ENCODE data around the gene RHOB. TPM values are rescaled to one million over a fixed set of nuclear protein-coding genes. Genes with fewer than 3 reads are reported as not detected.

RHOB gene
- total and polyA plus RNA-seq, 2 of the 13 experiments (the other 11 are each of a cell fraction or from before 2014, with no cell fraction given): 192 to 268 TPM

GRCh38 chr2:20449501-20450200, 2.8 kb downstream of the RHOB start (continued):
- TF ChIP-seq, protein P1, sequence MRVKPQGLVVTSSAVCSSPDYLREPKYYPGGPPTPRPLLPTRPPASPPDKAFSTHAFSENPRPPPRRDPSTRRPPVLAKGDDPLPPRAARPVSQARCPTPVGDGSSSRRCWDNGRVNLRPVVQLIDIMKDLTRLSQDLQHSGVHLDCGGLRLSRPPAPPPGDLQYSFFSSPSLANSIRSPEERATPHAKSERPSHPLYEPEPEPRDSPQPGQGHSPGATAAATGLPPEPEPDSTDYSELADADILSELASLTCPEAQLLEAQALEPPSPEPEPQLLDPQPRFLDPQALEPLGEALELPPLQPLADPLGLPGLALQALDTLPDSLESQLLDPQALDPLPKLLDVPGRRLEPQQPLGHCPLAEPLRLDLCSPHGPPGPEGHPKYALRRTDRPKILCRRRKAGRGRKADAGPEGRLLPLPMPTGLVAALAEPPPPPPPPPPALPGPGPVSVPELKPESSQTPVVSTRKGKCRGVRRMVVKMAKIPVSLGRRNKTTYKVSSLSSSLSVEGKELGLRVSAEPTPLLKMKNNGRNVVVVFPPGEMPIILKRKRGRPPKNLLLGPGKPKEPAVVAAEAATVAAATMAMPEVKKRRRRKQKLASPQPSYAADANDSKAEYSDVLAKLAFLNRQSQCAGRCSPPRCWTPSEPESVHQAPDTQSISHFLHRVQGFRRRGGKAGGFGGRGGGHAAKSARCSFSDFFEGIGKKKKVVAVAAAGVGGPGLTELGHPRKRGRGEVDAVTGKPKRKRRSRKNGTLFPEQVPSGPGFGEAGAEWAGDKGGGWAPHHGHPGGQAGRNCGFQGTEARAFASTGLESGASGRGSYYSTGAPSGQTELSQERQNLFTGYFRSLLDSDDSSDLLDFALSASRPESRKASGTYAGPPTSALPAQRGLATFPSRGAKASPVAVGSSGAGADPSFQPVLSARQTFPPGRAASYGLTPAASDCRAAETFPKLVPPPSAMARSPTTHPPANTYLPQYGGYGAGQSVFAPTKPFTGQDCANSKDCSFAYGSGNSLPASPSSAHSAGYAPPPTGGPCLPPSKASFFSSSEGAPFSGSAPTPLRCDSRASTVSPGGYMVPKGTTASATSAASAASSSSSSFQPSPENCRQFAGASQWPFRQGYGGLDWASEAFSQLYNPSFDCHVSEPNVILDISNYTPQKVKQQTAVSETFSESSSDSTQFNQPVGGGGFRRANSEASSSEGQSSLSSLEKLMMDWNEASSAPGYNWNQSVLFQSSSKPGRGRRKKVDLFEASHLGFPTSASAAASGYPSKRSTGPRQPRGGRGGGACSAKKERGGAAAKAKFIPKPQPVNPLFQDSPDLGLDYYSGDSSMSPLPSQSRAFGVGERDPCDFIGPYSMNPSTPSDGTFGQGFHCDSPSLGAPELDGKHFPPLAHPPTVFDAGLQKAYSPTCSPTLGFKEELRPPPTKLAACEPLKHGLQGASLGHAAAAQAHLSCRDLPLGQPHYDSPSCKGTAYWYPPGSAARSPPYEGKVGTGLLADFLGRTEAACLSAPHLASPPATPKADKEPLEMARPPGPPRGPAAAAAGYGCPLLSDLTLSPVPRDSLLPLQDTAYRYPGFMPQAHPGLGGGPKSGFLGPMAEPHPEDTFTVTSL (CRISPR knock-in tag; IDR thresholded peaks at IDR 0.05; ENCODE audit: borderline replicate concordance): no peak
- no peak for TF ChIP-seq ZNF609 (CRISPR knock-in tag; IDR thresholded peaks at IDR 0.05; ENCODE audit: borderline replicate concordance)
- TF ChIP-seq ZNF776 (CRISPR knock-in tag; IDR thresholded peaks at IDR 0.05): no peak
- TF ChIP-seq NCOA2 (CRISPR knock-in tag; IDR thresholded peaks at IDR 0.05): no peak; the same call in 1 of the 2 replicates
- TF ChIP-seq HNF1A (IDR thresholded peaks at IDR 0.05; ENCODE audit: low read depth): no peak
- peak; percentile 6; the same call in 1 of the 2 replicates for TF ChIP-seq HNF1A (CRISPR knock-in tag; IDR thresholded peaks at IDR 0.05; ENCODE audit: borderline replicate concordance)
- no peak for TF ChIP-seq FLYWCH1 (CRISPR knock-in tag; IDR thresholded peaks at IDR 0.05)
- TF ChIP-seq, protein P2, sequence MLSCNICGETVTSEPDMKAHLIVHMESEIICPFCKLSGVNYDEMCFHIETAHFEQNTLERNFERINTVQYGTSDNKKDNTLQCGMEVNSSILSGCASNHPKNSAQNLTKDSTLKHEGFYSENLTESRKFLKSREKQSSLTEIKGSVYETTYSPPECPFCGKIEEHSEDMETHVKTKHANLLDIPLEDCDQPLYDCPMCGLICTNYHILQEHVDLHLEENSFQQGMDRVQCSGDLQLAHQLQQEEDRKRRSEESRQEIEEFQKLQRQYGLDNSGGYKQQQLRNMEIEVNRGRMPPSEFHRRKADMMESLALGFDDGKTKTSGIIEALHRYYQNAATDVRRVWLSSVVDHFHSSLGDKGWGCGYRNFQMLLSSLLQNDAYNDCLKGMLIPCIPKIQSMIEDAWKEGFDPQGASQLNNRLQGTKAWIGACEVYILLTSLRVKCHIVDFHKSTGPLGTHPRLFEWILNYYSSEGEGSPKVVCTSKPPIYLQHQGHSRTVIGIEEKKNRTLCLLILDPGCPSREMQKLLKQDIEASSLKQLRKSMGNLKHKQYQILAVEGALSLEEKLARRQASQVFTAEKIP (CRISPR knock-in tag; IDR thresholded peaks at IDR 0.05; ENCODE audit: borderline replicate concordance): no peak
- TF ChIP-seq ZNF414 (CRISPR knock-in tag; IDR thresholded peaks at IDR 0.05): no peak
- peak; percentile 8 for TF ChIP-seq HNRNPK (IDR thresholded peaks at IDR 0.05; ENCODE audit: low read depth, low read length, poor library complexity, severe bottlenecking)
